Right renal cortex interstitium (tissue), 3 donors: Measurements from ENCODE around the gene AKAP1. TPM values are rescaled to one million over a fixed set of nuclear protein-coding genes. Genes with fewer than 3 reads are reported as not detected.
"Not testable (repeated sequence)": the region's sequence is repeated elsewhere in the genome, so short reads cannot be mapped to it uniquely, and the experiment has no call there.

Experiments used
- DNase-seq, 3 donors: peaks; one replicate each; pipeline ENCODE4 v3.0.0-alpha.2; 2013; ENCODE audit warnings: low read depth in 3 of 3, low spot score in 2 of 3
- polyA plus RNA-seq, 3 donors: library from polyadenylated mRNA; unstranded; fragments of 120-200 nt; gene quantifications; one replicate each; pipeline ENCODE4 v1.2.1, GENCODE V29; 2013; ENCODE audit not compliant: insufficient read length in 3 of 3

The AKAP1 gene
- polyA plus RNA-seq, 3 donors, result 37.4 to 38.9 (median 38.4) TPM

DNA sequence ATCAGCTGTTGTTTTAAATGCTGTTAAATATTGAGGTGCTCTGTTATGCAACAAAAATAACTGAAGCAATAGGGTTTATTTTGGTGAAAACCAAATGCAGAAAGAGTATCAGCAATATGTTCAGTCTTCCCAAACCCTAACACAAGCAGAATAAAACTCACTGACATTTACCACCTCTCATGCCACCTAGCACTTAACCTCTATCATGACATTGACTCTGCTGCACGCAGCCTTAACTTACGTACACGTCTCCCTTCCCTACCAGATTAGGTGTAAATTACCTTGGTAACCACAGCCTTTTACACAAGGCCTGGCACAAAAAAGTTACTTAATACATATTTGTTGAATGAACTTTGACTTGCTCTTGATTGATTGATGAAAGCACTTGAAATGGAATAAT, 9.9 kb upstream of the AKAP1 start:
- DNase-seq, result no peak

DNA sequence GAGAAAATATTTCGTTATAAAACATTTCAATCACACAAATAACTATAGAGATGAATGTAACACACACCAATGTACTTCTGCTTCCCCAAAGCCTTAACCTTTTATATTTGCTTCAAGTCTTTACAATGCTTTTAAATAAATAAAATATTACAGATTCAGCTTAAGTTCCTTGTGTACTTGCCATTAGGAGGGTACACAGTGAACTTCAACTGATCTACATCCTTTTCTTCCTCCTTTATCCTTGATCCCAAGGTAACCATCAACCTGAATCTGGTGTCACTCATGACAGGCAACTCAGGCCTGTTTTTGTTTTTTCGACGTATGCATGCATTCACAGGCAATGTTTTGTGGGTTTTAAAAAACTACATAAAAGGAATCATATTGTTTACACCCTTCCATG, 9.3 kb upstream of the AKAP1 start:
- no peak for DNase-seq

DNA sequence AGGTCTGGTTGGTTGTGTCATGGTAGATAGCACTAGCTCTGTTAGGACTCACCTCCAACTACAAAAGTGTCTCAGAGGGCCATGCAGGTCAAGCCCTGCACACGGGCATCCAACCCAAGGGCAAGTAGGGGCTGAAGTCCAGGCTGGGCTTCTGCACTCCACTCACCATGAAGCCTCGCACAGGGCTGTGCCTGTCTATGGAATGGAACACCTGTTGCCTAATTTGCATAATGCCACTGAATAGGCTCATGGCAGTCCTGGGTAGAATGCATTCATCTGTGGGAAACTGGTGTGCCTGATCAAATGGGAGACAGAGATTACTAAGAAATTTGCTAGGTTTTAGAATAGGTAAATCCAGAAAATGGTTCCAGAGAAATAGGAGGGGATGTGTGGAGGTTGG, 8.0 kb upstream of the AKAP1 start:
- DNase-seq, result no peak

DNA sequence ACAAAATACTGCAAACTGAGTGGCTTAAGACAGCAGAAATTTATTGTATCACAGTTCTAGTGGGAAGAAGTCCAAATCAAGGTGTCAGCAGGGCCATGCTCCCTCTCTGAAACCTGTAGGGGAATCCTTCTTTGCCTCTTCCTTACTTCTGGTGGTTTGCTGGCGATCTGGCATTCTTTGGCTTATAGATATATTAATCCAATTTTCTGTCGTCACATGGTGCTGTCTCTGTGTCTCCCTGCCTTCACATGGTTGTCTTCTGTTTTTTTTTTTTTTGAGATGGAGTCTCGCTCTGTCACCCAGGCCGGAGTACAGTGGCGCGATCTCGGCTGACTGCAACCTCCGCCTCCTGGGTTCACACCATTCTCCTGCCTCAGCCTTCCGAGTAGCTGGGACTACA, 6.8 kb upstream of the AKAP1 start:
- DNase-seq, result no peak

DNA sequence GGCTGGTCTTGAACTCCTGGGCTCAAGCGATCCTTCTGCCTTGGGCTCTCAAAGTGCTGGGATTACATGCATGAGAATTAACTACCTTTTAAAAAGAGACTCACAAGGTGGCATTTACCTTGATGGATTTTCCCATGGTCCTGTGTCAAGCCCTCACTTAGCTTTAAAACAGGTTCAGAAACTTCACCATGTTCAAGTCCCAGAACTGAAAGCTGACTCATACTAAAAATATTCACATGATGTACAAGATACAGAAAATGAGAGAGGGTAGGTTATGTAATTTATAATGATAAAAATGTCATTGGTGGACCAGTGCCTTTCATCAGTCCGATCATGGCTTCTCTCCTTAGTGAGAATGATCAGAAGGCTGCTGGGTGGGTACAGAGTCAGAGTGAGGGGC, 4.3 kb upstream of the AKAP1 start:
- DNase-seq, result no peak

DNA sequence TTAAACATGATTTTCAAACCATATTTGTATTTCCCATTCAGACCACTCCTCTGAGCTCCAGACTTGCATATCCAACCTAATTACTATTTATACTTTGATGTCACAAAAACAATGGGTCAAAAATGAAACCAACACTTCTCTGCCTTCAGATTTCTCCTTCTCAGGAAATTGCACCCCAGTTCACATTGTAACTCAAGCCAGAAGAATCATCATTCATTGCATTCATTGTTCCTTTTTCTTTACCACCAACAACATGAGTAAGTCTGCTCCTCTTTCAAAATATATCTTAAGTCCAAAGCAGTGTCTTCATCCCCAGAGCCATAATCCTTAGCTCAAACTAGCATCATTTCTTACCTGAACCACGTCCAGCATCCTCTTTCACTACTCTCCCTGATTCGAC, 2.6 kb upstream of the AKAP1 start:
- DNase-seq, result no peak

DNA sequence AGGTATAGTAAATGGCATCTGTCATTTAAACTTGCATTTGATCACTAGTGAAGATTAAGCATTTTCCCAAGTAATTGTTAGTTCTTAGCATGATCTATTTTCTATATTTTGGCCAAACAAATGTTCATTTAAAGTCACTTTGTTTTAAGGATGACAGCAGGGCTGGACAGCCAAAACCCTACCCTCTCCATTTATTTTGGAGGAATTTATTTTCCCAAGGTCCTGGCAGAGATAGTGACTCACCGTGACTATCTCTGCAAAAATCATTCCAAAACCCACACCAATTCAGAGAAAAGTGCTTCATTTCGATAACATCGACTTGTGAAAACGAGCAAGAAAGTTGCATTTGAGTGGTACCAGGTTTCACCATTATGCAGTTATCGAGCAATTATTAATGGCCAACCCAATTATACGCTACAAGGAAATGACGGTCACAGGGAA, 665 bp upstream of the AKAP1 start:
- DNase-seq, result peak in 1 of 3 donors; percentile 72

DNA sequence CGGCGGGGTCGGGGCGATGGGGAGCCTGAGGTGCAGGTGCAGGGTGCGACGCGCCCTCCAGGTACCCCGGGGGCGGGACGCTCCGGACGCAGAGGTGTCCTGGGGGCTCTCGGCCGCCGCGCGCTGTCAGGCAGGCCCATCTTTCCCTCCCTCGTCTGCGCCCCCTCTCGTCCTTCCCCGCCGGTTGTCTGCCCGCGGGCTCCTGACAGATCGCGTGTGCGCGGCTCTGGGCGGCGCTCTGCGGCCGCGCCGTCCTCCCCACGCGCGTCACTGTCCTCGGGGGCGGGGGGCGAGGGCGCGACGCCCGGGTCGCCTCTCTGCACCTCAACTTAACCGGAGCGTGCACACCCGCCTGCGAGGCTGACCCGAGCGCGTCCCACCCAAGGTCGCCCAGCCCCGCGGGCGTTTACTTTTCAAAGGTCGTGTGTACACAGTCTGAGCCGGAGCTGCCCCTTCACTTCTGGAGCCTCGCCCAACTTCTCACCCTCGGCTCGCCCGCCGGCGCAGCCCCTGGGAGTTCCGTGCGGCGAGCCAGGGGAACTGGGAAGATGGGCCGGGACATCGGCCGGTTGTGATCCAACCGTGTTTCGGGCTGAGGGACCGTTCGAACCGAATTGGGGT, 512 bp downstream of the AKAP1 start:
- DNase-seq, result peak in 1 of 3 donors; percentile 27

DNA sequence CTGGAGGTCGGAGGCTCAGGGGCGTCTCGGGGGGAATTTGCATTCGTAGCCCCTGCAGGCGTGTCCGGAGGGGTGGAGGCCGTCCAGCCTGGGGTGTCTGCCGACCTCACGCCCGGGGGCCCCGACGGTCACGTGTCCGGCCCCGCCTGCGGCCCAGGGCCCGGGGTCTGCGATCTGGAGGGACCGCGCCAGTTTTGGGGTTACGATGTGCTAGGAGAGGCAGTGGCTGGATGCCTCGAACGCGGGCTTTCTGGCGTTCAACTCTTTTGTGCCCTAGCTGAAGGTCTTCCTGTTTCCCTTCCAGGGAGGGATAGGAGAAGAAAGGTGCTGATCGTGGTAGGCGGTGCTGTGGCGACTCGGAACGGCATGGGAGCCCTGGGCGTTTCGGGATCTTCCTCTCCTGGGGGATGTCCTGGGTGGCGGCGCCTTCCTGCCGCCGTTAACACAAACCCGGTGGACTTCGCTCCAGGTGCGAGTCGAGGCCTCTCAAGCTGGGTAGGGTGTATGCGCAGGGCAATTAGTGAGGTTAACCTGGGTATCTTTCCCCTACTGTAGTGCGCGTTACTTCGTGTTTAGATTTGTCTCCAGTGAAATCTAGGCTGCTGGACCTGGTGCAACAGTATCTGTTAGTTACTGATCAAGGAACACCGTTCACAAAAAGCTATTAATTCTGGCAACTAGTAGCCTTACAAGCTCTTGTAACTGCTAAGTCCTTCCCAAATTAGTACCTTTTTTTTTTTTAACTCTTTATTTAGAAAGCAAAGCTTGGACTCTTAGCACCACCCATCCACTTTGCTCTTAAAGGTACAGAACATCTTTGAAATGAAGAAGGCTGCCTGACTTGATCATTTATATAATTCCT, 1.3 kb downstream of the AKAP1 start:
- DNase-seq, result no peak

DNA sequence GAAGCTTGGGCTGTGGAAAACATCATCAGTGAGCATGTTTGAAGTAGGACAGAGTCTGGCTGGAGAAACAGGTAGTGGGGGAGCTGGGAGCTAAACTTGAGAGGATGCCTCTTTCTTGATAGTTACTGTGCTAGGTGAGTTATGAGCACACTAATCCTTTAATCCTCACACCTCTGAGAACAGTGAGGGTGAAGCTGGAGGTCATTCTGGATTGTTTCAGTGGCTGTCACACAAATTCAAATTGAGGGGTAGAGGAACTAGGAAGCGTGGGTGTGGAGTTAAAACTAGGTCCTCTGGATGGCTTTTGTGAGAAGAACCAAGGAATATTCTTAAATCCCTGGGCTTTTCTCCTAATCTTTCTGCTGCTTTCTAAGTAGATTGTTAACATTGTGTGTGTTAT, 3.3 kb downstream of the AKAP1 start:
- no peak for DNase-seq

DNA sequence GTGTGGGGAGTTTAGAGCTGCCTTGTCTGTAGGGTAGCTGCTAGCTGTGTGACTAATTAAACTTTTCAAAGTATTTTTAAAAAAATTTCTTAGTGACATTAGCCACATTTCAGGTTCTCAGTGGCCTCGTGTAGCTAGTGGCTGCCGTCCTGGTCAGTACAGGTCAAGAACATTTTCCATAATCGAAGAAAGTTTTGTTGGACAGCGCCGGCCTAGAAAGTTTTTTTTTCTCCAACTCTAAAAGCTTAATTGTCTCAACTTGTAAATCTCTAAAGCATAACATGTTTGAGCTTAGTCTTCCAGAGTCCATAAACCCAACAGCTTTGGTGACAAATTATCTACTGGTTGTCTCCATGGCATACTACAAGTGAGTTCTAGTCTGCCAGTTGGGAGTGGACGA, 4.3 kb downstream of the AKAP1 start:
- DNase-seq, result no peak

DNA sequence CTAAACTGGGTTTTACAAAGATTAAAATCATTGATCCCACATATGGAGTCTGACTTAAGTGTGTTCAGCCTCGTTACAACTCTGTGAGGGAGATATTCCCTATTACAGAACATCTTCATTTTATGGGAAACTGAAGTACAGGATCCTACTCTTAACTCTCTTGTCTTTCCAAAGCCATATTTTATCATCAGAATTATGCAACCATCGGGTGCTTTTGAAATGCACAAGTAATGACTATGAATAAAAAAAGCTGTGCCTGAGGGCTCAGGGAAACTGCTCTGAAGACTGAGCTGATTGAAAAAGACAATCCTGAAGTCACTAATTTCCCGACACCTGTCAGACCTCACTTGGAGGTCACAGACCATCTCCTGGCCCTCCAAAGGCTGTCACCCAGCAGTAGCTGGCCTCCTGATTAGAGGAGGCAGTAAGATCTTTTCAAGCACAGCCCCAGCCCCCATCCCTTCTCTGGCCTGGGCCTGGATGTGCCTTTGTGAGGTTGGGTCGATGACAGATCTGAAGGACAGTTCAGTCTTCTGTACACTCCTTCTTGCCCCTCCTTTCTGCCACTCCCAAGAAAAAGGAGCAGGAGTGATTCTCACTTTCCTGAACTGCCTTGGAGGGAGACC, 5.6 kb downstream of the AKAP1 start:
- DNase-seq, result no peak

DNA sequence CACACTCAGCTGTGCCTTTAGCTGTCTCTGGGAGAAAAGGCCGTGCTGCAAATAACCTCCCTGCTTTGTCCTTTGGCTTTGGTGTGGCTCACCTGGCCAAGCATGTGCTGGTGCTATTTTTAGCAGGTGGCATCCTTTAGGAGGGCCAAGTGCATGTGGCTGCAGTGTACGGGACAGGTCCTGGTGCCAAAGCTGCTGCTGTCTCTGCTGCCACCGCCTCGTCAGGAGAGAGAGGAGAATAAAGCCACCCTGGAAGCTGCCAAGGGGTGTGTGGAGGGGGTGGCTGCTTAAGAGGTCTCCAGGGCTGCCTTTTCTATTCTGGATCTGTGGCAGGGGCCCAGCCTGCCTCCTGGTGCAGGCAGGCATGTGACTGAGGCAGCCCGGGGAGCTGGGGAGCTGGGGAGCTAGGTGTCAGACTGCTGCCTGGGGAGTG, 6.2 kb downstream of the AKAP1 start:
- no peak for DNase-seq

DNA sequence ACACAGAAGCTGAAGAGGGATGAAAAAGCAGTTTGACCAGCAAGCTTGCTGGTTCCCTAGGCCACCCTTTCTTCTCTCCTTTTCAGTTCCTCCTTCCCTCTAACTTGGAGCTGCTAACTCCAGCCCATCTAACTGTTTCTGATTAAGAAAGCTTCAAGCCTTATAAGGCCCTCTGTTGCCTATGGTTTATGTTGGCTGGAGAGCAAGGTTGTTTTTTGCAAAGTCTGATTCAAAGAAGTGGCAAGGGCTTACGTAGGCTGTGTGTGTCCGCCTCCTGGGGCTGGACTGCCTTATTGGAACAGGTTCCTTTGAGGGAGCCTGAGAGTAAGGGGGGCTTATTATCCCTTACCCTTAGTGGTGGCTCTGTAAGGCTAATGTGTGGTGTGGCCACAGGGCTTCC, 7.1 kb downstream of the AKAP1 start:
- no peak for DNase-seq

DNA sequence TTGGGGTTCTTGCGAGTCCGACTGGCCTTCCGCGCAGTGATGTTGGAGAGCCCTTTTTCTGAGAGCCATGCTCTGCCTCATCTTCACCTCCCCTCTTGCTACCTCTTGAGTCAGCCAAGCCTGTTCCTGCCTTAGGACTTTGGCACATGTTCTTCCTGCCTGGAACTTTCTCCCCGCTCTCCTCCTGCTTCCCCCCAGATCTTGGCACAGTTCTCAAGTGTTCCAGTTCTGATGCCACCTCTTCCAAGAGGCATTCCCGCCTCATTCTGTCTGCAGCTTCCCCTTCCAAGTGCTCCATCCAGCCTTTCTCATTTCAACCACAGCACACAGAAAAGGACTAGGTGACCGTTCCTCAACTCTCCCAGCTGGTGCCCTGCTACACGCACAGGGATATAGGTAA, 7.7 kb downstream of the AKAP1 start:
- DNase-seq, result no peak

DNA sequence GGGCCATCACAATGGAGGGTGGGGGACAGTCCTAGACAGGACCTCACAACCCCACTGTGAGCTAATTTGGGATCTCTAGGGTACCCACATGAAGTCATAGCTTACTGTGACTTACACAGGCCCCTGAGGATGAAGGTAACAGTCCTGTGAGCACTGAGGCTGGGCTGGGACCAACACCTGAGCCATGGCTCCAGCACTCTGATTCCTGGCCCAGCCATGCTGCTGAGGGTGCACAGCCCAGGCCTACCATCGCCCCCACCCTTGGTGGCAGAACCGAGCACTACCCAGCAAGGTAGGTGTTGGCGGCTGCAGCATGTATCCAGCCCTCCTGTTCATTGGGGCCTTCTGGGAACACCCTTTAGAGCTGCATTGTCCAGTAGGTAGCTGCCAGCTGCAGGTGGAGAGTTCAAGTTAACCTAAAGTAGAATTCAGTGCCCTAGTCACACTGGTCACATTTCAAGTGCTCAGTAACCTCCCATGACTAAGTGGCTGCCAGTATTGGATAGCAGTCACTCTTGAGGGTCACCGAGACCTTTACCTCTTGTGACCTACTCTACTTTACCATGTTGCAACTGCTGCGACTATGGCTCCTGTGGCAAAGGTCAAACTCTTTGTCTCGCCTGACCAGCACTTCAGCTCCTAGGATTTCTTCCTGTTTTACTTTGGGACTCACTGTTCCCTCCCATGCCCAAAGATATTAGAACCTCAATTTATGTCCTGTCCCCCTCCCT, 11.6 kb downstream of the AKAP1 start:
- DNase-seq, result no peak

DNA sequence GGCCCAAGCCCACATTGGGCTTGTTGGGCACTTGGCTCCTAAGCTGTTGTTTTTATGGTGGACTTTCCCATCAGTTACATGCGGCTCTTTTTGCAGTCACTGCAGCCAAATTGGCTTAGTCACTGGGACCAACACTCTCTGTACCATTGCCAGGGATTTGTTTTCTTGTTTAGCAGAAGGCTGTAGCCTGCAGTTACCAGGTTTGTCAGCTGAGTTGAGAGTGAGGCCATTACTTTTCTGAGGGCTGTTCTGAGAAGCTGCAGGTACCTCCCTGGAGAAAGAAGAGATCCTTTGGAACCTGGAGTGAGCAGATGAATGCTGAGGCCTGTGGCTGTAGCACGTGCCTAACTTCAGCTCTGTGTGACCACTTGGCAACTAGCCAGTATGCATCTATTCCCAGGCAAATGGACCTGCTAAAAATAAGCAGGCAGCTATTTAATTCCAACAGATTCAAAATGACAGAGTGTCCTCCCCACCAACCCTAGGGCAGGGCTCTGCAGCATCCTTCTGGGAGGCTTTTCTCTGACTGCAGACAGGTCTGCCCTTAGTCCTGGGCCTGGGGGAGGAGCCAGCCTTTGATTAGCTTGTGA, 12.9 kb downstream of the AKAP1 start:
- DNase-seq, result no peak

DNA sequence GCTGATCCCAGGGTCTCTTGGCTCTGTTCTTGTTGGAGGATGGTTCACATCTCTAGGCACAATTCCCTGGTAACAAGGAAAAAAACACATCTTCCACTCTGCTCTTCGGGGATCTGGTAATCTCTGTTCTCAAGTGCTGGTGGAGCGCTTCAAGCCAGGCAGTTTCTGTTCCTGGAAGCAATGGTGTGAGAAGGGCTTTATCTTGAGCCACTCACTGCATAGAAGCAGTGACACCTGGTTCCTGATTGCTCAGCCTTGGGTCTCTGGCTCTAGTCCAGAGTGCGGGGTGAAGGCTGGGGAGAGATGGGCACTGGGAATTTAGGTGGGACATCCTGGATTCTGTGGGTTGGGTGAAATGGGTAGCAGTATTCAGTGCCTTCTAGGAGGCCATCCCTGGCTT, 14.1 kb downstream of the AKAP1 start:
- DNase-seq, result no peak

DNA sequence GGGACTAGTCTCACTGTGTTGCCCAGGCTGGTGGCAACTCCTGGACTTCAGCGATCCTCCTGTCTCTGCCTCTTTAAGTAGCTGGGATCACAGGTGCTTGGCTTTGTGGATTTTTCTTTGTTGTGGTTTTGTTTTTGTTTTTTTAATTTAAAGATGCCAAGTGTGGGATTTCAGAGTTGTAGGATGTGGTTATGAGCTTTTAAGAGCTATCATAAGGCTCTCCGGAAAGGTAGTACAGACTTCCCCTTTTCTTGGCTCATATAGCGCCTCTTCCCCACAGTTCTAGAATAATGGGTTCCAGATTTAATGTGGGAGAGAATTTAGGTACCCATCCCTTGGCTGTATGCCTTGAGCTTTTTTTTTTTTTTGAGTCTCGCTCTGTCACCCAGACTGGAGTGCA, 17.1 kb downstream of the AKAP1 start:
- DNase-seq, result no peak

DNA sequence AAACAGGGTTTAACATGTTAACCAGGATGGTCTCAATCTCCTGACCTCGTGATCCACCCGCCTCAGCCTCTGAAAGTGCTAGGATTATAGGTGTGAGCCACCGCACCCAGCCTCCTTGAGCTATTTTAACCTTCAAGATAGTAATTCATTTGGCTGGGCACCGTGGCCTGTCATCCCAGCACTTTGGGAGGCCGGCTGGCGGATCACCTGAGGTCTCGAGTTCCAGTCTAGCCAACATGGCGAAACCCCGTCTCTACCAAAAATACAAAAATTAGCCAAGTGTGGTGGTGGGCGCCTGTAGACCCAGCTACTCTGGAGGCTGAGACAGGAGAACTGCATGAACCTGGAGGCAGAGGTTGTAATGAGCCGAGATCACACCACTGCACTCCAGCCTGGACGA, 17.6 kb downstream of the AKAP1 start:
- not testable (repeated sequence) for DNase-seq
